ENCODE results near the gene PTPRK.

The PTPRK gene

DNA sequence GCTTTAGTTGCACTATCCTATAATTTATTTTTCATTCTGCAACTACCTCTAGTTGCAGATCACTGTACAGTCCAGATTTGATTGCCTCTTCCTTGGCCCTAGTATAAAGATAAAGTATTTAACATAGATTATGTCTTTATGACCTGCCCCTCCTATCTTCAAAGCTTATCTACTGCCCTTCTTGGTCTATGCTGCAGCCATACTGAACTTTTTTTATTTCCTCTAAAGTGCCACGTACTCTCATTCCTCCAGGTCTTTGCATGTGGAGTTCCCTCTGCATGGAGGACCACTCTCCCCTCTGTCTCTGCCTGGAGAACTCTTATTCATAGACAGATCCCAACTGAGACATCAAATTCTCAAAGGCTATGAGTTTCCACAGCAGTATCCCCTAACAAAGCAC lies 168.0 kb downstream of the PTPRK start:
- no peak for DNase-seq (ENCODE audit: extremely low read depth in 1 of 2, low read depth in 1 of 2)

DNA sequence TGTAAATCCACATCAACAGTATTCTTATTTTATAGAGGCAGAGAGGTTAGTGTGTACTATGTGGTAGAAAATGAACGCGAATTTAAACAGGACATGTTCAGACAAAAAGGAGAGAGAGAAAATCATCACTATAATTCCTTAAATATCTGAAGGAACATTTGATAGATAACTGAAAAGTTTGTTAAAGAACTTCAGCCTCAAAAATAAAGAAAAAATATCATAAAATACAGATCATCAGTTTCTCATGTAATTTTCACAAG lies 169.2 kb downstream of the PTPRK start:
- DNase-seq (ENCODE audit: extremely low read depth in 1 of 2, low read depth in 1 of 2) = no peak

GRCh38 chr6:128350416-128351254 lies 169.8 kb downstream of the PTPRK start:
- DNase-seq (ENCODE audit: extremely low read depth in 1 of 2, low read depth in 1 of 2) = no peak

DNA sequence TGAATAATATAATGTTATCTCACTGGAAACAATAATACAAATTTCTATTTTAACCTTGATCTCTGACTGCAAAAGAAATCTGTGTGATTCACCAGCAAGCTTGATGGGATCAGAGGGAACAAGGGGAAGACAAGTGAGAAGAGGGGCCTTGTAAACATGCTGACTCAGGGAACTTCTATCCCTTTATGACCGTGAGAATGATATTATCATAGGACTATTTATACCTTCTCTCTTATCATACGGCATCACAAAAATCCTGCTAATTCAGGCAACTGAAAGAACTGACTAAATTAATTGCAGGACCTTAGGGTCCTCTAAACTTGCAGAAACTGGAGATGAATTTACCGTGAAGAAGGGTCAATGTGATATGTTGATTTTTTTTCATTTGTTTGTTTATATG lies 173.3 kb downstream of the PTPRK start:
- no peak for DNase-seq (ENCODE audit: extremely low read depth in 1 of 2, low read depth in 1 of 2)

- no peak for DNase-seq (ENCODE audit: extremely low read depth in 1 of 2, low read depth in 1 of 2)
Observed at GRCh38 chr6:128346569-128346968, 173.8 kb downstream of the PTPRK start.

DNA sequence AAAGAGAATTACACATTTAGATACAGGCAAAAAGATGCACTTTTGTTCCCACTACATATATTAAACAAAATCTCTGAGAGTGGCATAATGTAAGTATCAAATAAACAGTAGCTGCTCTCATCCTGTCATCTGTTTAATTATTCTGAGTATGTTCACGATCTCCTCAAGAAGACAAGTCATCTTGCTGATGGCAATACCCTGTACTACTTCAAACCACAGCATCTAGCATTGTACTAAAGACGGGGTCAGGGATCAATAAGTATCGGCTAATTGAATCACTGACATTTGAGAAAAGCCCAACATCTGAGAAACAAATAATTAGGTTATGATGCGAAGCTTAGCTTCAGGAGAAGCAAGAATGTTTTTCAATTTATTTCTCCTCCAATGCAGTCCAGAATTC lies 175.1 kb downstream of the PTPRK start:
- no peak for DNase-seq (ENCODE audit: extremely low read depth in 1 of 2, low read depth in 1 of 2)

DNA sequence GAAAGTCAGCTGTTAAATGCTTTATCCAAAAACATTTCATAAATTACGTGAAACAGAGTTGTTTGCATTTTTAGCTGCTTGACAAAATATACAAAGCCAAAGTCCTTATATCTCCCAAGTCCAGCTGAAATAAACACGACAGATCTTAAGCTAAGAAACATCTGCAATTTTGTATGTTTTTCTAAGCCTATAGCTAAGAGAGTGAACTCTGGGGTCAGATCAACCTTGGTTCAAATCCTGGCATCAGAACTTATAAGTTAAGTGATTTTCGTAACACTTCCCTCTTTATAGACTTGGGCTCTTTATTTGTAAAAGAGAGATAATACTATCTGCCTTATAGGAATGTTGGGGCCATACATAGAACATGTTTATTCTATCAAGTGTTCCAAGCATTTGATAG lies 176.7 kb downstream of the PTPRK start:
- DNase-seq (ENCODE audit: extremely low read depth in 1 of 2, low read depth in 1 of 2) = no peak

DNA sequence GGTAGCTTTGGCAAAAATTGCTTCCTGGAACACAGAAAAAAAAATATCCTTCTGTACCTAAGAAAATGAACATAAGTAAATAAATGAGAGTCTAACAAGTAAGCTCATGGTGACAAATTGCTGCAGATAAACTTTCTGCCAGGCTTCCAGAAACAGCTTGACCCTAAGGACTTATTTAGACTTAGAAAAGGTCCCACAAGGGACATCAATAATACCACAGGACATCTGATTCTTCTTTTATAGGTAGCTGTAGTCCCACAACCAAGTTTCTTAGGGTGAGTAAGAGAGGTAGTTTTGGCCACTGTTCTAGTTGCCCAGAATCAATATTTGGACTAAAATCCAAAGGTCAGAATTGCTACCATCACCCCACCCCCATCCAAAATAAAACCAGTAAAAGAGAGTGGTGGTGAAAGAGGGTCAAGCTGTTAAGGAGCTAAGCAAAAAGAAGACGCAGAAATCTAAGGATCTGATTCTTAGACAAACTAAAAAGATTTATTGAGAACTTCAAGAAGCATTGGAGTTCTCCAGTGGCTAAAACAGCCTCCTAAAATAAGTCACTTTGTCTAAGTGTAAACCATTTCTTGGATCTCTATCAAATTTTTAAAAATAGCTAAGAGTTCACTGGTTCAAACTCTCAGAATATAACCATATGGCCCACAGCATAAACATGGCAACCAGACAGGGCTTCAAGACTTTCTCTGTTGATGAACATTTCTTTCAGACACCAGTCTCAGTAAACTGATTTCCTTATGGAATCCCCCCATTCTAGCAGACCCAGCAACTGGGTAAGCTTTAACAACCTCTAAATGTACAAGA lies 180.6 kb downstream of the PTPRK start:
- no peak for DNase-seq (ENCODE audit: extremely low read depth in 1 of 2, low read depth in 1 of 2)

- no peak for DNase-seq (ENCODE audit: extremely low read depth in 1 of 2, low read depth in 1 of 2)
Observed at GRCh38 chr6:128337619-128338018, 182.8 kb downstream of the PTPRK start.

- no peak for DNase-seq (ENCODE audit: extremely low read depth in 1 of 2, low read depth in 1 of 2)
Observed at GRCh38 chr6:128336436-128337095, 183.8 kb downstream of the PTPRK start.

DNA sequence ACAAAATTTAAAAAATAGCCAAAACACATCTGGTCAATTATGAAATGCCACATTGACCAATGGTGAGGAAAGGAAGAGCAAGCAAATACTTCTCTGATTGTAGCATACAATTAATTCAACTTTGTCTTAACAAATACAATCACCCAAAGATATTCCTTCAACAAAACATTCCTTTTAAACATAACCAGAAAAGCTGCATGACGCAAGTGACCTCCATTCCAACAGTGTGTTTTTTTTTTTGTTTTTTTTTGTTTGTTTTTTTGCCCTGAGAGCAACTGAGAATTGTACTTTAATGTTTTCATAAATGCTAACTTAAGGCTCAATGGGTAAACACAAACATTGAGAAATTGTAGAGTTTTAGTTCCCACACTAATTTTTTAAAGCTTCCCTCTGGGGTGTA lies 184.4 kb downstream of the PTPRK start:
- DNase-seq (ENCODE audit: extremely low read depth in 1 of 2, low read depth in 1 of 2) = no peak

DNA sequence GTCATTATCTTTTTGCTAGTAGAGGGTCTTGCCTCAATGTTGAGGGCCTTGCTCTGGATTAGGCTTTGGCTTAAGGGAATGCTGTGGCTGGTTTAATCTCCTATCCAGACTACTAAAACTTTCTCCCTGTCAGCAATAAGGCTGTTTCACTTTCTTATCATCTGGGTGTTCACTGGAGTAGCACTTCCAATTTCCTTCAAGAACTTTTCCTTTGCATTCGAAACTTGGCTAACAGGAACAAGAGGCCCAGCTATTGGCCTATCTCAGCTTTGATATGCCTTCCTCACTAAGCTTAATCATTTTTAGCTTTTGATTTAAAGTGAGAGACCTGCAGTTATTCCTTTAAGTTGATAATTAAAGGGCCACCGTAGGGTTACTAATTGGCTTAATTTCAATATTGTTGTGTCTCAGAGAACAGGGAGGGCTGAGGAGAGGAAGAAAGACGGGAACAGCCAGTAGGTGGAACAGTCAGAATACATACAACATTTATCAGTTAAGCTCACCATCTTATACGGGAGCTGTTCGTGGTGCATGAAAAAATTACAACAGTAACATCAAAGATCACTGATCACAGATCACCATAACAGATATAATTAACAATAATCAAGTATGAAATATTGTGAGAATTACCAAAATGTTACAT lies 186.7 kb downstream of the PTPRK start:
- DNase-seq (ENCODE audit: extremely low read depth in 1 of 2, low read depth in 1 of 2) = no peak

DNA sequence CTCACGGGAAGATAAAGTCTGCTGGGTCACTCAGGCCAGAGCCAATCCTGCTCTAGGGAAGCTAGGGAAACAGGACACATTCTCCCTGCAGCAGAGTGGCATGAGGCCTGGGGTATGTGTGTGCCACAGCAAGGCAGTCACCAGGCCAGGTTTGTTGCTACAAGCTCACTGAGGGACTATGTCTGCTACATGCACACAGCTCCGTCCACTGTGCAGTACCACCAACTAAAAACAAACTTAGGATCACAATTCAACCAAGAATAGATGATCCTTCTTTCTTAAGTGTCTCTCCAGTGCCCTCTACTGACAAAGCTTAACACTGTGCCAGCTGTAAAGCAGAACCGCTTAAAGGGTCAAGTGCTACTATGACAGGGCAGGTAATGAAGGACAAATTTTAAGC lies 192.5 kb downstream of the PTPRK start:
- no peak for DNase-seq (ENCODE audit: extremely low read depth in 1 of 2, low read depth in 1 of 2)

DNA sequence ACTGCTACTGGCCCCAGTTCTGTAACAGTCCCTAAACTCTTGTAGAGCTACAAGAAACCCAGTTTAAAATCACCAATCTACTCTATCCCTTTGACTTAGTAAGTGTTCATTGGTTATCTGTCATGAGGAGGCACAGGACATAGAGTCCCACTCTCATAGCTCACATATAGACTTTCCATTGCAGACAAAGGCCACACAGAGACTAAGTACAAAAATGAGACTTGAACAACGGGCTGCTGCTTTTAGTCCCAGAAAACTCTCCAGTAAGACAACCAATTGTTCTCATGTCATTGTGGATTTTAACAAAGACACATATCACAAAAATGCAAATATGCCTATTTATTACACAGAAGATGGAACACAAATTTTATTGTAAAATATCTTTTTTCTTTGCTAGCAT lies 197.4 kb downstream of the PTPRK start:
- DNase-seq (ENCODE audit: extremely low read depth in 1 of 2, low read depth in 1 of 2) = no peak

DNA sequence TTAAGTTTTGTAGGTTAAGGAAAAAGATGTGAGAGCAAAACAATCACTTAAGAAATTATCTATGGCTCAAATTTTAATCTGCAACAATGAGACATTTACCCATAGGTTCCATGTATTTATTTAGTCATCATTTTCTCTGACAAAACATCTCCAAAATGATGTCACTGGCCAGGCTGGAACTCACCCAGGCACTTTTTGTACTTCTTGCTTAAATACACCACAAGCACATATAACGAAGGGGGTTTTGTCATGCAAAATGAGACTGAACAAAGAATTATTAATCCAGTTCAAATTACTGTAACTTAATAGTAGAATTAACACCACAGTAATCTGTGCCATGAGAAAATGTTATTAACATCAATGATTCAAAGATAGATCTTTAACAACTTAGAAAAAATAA lies 200.5 kb downstream of the PTPRK start:
- no peak for DNase-seq (ENCODE audit: extremely low read depth in 1 of 2, low read depth in 1 of 2)

GRCh38 chr6:128319157-128319556 lies 201.2 kb downstream of the PTPRK start:
- DNase-seq (ENCODE audit: extremely low read depth in 1 of 2, low read depth in 1 of 2) = no peak

DNA sequence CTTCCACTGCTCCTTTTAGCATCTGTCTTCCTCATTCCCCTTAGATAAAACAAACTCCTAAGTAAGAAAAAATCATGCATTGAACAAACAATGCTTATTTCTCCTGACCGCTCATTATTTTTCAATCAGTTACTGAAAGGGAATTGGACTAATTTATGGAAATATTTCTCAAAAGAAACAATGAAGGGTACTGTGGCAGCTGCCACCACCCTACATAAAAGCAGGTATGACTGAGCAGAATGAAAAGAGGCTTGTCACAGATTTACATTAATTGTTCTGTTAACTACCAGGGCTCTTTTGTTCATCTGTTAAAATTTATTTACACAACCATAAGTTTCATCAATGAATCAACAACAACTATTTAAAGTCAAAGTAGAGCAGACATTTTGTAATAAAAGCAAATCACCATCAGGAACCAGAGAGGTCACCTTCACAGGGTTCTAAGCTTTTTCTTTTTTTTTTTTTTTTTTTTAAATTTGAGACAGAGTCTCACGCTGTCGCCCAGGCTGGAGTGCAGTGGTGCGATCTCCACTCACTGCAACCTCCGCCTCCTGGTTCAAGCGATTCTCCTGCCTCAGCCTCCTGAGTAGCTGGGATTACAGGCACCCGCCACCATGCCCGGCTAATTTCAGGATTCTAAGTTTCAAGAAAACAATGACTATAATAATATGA lies 204.0 kb downstream of the PTPRK start:
- DNase-seq (ENCODE audit: extremely low read depth in 1 of 2, low read depth in 1 of 2) = no peak

DNA sequence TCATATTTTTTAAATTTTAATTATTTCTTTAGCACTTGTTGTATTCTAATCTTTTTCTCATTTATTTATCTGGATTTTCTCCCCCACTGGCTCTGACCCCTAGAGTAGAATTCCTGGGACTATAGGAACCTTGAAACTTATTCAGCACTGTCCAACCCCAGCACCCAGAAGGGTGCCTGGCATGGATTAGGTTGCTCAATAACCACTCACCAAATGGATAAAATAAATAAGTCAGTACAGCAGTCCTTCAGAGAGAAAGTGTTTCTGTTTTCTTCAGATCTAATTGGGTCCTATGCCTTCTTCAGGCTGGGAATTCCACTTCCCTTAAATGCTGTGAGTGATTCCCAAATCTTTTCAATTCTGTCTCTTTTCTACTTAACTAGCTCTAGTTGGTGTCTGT lies 206.2 kb downstream of the PTPRK start:
- DNase-seq (ENCODE audit: extremely low read depth in 1 of 2, low read depth in 1 of 2) = no peak

- no peak for DNase-seq (ENCODE audit: extremely low read depth in 1 of 2, low read depth in 1 of 2)
Observed at GRCh38 chr6:128311944-128312570, 208.3 kb downstream of the PTPRK start.

GRCh38 chr6:128310451-128310850 lies 209.9 kb downstream of the PTPRK start:
- no peak for DNase-seq (ENCODE audit: extremely low read depth in 1 of 2, low read depth in 1 of 2)
